GM19238 (cell line): ENCODE data around the gene TAGLN3.
A peak's percentile ranks its signal among the peaks of the same experiment; 100 is the strongest.

ENCODE experiments used
- DNase-seq: peaks from one replicate; pipeline ENCODE4 v3.0.0; 2011; ENCODE audit warnings: low spot score; ENCODE audit not compliant: insufficient read length

TAGLN3 gene

DNA sequence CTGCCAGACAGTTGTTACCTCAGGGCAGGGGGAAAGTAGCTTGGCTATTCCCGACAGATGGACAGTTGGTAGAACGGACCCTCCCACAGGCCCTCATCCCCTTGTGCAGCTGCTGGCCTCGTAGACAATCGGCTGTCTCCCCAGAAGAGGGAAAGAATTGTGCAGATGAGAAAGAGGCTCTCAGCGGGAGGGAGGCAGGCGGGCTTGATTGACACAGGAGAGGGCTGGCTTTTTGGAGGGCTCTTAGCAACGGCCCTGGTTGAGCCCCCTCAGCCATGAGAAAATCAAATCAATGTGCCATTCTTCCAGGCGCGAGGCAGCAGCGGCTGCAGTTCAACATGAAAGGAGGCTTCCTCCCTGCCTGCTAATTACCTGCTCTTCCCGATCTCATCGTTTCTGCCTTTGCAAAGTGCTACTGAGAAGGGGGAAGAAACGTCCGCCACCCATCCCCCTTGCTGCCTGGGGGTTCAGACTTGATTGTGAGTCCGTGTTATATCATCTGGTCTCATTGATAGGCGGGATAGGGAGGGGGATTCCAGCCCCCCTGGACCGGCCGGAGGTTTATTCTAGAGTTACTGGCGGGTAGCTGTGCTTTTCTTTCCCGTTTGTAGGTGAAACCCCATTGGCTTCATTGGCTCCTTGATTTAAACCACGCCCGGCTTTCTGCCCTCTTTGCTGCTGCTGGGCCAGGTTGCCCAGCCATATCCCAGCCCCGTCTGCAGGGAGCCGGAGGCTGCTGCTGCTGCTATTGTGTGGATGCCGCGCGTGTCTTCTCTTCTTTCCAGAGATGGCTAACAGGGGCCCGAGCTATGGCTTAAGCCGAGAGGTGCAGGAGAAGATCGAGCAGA lies at the start of gene TAGLN3:
Gene TAGLN3 (plus strand): TSS at position 287 of the 848 bp plus-strand sequence. CDS start 501 bp downstream, at position 788.
- DNase-seq, result no peak

DNA sequence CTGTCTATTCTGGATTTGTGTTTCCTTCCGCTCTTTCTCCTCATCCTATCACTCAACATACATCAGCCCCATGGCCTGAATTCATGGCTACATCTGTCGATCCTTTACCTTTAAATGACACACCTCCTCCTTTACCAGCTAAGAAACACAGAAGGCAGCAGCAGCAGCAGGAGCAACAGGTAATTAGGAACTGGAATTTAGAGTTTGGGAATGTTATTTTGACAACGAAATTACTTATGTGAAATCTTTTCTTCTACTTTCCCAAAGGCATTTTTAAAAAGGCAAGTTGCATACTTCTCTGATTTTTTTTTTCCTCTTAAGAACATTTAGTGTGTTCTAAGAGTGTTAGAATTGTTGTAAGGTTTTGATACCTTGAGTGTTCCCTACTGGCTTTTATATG lies 49.0 kb upstream of the TAGLN3 start:
- DNase-seq, result no peak

DNA sequence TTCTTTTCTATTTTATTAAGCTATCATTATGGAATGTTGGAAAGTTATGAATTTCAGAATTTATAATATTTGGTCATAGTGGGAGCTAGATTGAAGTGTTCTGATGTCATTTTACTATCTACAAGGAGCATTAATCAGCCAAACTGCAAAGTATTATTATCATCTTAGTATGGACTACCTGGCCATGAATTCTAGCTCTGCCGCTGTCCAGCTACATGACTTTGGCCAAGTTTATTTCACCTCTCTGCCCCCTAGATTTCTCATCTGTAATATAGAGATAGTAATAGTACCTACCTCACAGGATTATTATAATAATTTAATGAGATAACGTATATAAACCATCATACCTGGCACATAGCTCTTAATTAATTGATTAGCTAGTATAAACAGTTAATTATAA lies 47.7 kb upstream of the TAGLN3 start:
- DNase-seq, result no peak

DNA sequence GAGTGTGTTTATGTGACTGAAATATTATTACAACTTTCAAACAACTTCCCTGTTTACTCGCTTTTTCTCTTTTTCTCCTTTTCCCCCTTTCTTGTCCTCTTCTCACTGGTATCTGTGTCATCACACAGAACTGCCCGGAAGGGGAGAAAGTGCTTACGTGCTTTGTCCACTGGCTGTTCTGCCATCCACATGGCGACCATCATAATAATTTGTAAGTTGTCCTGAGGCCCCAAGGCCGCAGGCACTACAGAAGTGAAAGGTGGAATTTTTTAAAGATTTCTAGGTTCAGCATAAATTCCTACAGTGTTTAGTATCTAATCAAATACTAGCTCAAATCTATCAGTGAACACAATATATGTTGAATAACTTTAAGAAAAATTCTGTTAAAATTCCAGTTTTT lies 46.6 kb upstream of the TAGLN3 start:
- no peak for DNase-seq

DNA sequence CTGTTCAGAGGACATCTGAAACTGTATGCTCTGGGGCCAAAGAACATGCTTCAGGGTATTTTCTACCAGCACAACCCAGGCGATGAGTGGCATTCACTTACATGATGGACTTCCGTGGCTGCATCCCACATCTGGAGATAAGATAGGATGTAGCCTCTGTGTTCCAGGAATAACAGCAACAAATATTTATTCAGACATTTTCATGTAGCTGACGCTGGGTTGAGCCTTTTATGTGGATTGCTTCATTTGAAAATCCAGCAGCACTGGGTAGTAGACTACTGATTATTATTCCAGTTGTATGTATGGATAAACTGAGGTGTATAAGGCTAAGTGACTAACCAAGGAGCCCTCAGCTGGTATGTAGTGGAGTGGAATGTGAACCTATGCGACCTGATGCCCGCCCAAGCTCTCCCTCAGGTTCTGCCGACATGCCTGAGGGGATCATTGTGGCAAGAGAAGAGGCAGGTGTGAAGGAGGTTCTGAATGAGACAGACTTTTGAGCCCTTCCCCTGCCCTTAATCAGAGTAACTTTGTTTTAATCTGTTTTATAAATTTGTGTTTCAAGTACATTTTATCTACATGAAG lies 45.8 kb upstream of the TAGLN3 start:
- DNase-seq, result no peak

DNA sequence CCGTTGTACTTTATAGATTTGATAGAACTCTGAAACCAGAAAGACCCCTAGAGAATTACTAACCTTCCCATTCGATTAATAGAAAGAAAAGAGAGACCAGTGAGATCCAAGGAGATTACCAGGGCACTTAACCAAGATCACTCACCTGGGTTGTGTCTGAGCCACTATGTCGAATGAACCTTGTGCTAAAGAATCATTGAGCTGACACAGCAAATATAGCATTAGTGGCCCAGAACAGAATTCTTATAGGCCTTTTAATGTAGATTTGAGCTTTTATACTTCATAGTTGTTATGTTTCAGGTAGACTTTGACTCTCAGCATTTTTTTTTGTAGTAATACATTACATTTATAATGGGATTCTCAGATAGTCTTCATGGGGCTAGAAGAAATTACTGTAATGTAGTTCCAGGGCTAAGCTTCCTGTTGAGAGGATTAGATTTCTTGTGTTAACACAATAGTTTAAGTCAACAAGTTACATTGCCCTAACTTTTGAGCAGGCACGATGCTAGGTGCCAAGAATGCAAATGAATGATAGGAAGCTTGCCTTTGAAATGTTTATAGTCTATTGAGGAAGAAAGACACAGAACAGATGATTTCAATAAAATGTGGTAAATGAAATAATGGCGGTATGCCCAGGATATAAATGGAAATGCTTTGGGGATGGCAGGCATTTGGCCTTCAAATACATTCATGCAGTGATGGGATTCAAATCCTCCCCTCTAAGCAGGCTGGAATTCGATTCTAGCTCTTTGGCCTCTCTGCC lies 44.3 kb upstream of the TAGLN3 start:
- no peak for DNase-seq

DNA sequence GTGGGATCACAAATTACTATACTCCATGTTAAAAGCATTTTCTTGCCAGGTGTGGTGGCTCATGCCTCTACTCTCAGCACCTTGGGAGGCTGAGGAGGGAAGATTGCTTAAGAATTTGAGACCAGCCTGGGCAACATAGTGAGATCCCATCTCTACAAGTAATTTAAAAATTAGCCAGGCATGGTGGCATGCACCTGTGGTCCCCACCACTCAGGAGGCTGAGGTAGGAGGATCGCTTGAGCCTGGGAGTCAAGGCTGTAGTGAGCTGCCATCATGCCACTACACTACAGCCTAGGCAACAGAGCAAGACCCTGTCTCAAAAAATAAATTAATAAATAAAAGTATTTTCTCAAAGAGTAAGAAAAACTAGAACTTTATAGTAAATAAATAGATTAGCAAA lies 42.8 kb upstream of the TAGLN3 start:
- no peak for DNase-seq

DNA sequence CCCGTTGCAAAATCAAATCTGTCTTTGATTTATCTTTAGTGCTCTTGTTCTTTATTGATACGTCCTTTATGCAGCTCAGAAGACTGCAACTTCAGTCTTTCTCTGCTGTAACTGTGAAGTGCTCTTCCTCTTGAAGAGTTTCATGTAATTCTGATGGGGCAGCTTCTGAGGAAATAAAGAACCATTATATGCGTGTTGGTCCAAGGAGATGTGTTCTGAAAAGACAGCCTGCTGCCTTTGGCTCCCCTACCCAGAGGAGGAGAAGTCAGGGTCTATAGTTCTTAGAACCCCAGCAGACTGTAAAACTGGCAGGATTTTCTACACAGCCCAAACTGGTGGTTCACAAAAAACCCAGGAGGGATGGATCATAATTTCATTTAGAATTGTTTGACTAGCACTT lies 42.3 kb upstream of the TAGLN3 start:
- no peak for DNase-seq

DNA sequence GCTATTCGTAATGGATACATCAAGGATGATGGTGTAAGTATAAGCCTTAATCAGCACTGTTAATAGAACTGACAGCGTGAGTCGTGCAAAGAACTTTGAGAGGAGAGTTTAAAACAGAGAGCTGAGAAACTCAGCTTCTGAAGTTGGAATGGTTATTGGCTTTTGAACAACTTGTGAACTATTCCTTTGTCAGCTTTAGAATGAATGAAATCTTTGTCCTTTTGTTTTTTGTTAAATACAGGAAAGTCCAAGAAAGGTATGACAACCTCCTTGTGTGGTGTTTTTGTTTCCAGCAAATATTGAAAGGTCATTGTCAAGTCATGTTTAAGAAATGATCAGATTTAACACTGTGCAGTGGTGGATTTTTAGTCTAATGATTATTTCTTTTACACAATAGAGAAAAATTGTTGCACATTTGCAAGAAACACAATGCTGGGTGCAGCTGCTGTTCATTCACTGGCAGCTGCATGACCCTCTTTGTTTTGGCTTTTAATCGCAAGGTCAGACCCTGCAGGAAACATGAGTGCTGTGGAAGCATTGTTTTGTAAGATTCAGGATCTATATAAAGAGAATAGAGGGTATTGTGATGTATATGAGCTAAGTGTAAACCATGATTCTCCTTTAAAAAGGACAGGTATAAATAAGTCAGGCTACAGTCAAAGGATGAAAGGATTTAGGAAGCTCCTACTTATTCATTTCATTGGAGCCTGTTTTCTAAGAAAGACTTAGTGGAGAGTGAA lies 41.6 kb upstream of the TAGLN3 start:
- no peak for DNase-seq

DNA sequence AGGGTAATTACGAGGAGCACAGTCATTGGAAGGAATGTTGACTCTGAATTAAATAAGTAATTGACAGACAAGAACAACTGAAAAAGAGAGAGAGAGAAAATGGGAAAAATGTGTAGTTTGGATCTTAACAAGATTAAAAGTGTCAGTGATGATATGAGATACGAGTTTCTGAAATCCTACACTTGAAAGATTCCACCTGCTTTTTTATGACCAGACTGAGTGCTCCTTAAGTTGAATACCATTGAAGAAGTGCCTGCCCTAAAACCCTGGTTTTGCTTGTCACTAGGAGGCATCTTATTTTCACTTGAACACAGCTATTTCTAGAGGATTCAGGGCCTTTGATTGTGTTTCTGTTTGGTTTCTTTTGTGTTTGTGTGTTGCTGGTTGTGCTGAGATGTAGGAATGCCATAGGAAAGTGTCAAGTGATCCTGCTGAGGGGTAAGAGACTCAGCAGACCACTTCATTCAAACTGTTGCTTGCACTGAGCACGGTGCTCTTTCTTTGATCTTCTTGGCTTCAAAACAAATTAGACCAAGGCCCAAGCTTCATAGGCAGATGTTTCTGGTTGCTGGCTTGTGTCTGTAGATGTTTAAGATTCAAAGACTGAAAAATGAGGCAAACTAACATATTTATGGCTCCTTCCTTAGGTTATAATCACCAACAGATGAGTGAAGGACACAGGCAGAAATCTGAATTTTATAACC lies 37.1 kb upstream of the TAGLN3 start:
- DNase-seq, result no peak

DNA sequence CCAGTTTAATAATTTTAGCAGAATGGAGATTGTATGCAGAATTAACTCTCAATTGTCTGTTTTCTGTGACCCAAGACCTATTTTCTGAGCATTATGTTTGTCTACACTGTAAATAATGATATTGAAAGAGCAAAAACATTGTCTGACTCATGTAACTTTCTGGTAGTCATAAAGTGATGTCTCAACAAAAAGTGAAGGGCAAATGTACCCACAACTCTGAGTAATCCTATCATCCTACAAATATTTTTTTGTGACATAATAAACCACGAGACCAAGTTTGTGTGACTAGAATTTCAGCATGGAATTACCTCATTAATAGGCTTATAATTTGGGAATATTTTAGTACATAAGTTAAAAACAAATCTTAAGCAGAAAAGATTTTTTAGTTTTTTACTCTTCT lies 35.3 kb upstream of the TAGLN3 start:
- DNase-seq, result no peak

DNA sequence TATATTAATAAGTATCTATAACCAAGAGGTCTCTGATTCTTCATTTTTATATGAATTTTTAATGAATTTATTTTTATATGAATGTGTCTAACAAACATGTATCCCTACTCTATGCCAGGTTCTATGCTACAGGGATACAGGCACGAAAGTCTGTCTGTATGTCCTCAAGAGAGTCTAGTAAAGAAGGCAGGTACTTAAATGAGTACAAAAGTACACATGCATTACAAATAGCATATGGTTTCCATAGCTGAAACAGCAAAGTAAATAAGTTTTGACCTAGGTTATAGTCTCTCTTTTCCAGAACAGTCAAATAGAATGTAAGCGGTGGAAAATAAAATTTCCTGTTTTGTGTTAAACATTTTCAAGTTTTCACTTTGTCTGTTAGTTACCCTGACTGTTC lies 33.2 kb upstream of the TAGLN3 start:
- no peak for DNase-seq

DNA sequence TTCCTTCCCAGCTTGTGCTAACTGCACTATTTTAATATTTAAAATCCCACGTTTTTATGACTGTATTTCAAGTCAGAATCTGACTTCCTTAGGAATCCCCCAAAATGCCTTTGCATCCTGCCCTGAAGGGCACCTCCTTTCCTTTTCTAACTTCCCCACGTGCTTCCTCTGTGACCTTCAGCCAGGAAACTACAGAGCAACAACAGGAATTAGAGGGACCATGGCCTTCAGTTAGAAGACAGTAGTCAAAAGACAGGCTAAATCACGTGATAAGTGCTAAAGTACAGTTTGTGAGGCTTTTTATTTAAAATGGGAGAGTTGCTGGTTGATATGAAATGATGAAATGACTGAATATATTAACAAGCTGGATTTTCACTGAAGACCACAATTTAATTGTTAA lies 31.7 kb upstream of the TAGLN3 start:
- DNase-seq, result no peak

DNA sequence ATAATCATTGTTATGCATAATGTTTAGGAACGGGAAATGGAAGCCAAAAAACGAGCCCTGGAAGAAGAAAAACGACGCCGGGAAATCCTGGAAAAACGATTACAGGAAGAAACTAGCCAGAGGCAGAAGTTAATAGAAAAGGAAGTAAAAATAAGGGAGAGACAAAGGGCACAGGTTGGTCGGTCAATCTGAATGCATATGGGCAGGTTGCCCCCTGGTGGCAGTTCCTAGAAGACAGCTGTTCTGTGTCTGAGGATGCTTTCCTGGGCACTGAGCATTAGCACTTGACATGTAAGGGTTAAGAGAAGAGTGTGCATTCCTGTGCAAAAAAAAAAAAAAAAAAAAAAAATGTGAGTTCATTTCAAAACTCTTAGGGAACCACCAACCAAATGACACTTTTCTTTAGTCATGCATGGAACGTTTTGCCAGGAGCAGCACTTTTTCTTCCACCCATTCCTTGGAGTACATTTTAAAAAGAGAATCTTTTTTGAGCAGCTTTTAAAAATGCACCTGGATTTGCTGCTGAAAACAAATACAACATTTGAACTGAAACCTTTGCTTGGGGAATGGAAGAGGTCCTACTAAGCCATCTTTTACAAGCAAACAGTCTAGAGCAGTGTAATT lies 31.0 kb upstream of the TAGLN3 start:
- peak; percentile 23 for DNase-seq

DNA sequence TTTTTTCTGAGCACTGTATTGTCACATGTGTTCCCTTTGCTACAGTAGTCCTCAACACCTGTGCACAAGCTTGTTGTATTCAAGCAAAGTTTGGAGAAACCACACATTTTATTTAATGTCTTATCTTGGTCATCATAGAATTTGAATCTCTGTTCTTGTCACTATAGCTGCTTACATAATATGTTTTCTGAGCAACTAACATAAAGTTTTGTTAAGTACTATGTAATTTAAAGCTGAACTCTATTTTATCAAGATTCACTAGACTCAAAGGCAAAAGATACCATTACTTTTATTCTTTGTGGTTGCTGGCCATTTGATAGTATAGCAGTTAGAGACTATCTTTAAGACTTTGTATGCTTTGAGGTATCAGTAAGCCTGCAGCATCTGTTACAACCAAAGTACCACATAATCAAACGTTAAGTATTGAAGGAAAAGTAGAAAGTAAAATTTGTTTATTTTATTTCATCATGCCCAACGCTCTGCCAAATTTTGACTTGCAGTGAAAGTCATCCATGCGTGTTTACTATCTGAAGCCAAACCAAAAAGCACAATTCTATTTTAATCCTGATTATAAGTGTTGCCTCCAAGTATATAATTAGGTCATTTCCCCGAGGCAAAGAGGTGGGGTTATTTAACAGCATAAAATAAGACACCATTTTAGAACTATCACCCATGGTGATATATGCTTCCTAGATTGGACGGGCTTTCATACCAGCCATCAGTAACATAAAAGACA lies 30.2 kb upstream of the TAGLN3 start:
- no peak for DNase-seq

DNA sequence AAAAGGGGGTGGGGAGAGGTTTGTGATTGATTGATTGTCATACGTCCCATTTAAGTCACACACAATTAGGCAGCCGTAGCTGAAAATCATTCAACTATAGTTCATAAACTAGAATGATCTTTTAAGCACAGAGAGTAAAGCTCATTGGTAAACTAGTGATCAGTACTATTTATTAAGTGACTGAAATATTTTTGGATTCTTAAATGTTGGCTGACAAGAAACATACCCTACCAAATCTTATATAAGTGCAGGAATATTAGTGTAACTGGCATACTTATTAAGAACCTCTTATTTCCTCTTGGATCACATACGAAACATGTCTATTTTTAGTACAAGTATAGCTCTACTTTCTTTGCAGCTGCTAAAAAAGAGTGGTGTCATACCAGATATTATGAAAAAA lies 28.3 kb upstream of the TAGLN3 start:
- no peak for DNase-seq

DNA sequence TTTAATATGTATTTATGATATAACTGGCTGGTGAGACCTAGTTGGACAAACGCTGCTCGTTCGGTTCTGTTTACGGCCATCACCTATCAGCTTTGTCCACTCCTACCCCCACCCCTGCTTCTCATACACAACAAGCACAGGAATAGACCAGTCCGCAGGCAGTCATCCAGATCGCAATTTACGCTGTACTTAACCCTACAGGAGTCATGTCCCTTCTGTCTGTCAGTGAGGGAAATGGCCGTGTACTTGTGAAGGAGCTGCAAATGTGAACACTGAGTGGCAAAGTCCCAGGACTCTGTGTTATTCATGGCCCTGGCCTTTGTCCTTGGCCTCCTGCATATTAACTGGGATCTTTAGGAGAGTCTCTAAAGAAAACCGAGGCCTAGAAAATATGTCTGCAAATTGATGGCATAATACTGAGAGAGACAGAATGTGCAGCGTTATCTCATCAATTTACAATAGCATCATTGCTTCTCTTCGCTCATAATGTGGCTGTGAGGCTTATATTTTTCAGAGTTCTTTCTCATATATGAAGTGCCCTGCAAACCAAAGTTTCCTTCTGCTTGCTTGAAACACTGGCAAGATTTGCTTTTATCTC lies 27.1 kb upstream of the TAGLN3 start:
- no peak for DNase-seq

DNA sequence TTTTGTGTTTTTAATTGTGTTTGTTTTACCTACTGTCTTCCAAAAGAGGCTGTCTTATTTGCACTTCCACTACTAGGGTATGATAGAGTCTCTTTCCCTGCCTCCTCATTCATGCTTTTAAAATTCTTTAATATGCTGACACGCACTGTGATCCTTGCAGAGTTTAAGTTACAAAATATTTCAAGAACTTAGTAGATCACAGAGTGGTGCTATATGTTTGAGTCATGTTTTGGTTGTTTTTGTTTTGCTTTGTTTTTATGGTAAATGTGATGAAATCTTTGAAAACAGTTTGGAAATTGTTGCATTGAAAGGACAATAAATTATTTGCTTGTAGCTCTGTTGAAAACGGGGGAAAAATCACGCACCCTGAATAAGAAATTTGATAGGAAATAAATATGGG lies 25.8 kb upstream of the TAGLN3 start:
- no peak for DNase-seq

DNA sequence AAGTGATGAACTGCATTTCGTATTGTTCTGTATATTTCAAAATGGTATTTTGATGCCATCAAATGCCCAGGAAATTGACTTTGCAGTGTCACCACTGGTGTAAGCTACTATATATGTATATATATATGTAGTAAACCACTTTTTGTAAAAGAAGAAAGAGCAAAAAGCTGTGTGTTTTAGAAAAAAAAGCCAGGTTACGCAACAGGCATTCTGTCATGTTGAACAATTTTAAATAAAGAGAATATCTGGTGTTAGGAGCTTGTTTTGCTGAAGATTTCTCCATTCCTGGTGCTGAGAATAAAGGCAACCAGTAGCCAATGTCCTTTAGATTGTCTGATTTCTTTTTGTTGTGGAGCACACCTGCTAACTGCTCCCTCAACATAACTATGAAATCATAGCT lies 23.6 kb upstream of the TAGLN3 start:
- no peak for DNase-seq

DNA sequence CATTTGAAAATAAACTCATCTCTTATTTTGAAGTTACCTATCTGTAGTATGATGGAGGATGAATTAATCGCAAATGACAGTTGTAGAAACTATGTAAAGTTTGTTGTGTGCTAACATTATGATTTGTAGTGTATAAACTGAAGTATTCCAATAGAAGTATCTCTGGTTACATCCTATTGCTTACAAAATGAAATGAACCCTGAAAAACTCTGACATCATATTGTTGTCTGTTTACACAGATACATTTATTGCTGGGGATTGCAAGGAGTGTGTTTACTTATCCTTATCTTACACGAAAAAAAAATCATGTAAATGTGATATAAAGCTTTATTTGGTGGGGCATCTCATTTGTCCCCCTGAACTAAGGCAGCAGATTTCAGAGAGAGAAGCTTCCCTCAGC lies 22.5 kb upstream of the TAGLN3 start:
- DNase-seq, result no peak
